ENCODE data around the gene FPGS.

- no peak for TF ChIP-seq JUND (IDR thresholded peaks at IDR 0.05)
- TF ChIP-seq SP1 (IDR thresholded peaks at IDR 0.05; ENCODE audit: low read depth), result no peak
- TF ChIP-seq CTCF (IDR thresholded peaks at IDR 0.05 in 2 of 3, conservative IDR thresholded peaks at IDR 0.05 in 1 of 3; ENCODE audit: borderline replicate concordance in 1 of 3, insufficient read depth in 1 of 3, low read depth in 2 of 3, low read length in 2 of 3), result no peak
- no peak for TF ChIP-seq POLR2A (IDR thresholded peaks at IDR 0.05; ENCODE audit: borderline replicate concordance, extremely low read depth, insufficient read depth, insufficient read length)
- no peak for TF ChIP-seq POLR2AphosphoS5 (IDR thresholded peaks at IDR 0.05; ENCODE audit: low read depth, low read length)
- TF ChIP-seq ATF3 (IDR thresholded peaks at IDR 0.05), result no peak
- no peak for TF ChIP-seq SRF (IDR thresholded peaks at IDR 0.05; ENCODE audit: low read depth)
- TF ChIP-seq REST (IDR thresholded peaks at IDR 0.05; ENCODE audit: low read depth), result no peak
- TF ChIP-seq RAD21 (IDR thresholded peaks at IDR 0.05; ENCODE audit: low read depth), result no peak
- TF ChIP-seq TCF7L2 (IDR thresholded peaks at IDR 0.05; ENCODE audit: borderline replicate concordance, extremely low read depth, insufficient read depth, insufficient read length), result no peak
Observed at GRCh38 chr9:127838375-127839078, 35.8 kb downstream of the FPGS start.
